ENCODE results near the gene CD151. TPM values are rescaled to one million over a fixed set of nuclear protein-coding genes. Genes with fewer than 3 reads are reported as not detected.

CD151 gene
- total and polyA plus RNA-seq, 10 donors: 38.0 to 142 (median 81.4) TPM

- 74 to 96% (median 82%) methylated on average over 7 to 12 of the region's 12 CpGs for WGBS, 5 donors
- TF ChIP-seq CTCF (IDR thresholded peaks at IDR 0.05 in 8 of 11, conservative IDR thresholded peaks at IDR 0.05 in 3 of 11) (no peak), POLR2A (IDR thresholded peaks at IDR 0.05) (no peak), POLR2AphosphoS5 (IDR thresholded peaks at IDR 0.05) (peak; percentile 31 to 66 (median 39))
- peaks cover 0 to 40% (median 19%) of the 10 kb centered on the region in 7 donors for H3K27me3 ChIP-seq (replicated peaks in 1 of 7)
- intact Hi-C loops (cut with DNase I; ENCODE audit: low total_unique reads): no loop called here
- peaks cover 0 to 49% (median 34%) of the 10 kb centered on the region in 6 donors for H3K36me3 ChIP-seq
- no peak overlapping the region for H3K4me3 ChIP-seq
- DNase-seq: no peak
- no peaks in the 10 kb centered on the region for H3K9me3 ChIP-seq
- peak overlapping the region in 3 of 8 donors; percentile 63 to 87 (median 86) for H3K27ac ChIP-seq
- peaks cover 49 to 99% (median 78%) of the 10 kb centered on the region in 6 donors for H3K4me1 ChIP-seq
Measured at GRCh38 chr11:825366-826226, 7.2 kb upstream of the CD151 start.

- peak overlapping the region in 2 of 8 donors; percentile 55 to 74 for H3K4me3 ChIP-seq
- H3K27ac ChIP-seq: peak overlapping the region in 5 of 8 donors; percentile 63 to 88 (median 86)
- WGBS, 5 donors: 63 to 88% (median 69%) methylated on average over 6 to 9 of the region's 9 CpGs
- intact Hi-C loops (cut with DNase I; ENCODE audit: low total_unique reads): no loop called here
- H3K4me1 ChIP-seq: peaks cover 49 to 99% (median 78%) of the 10 kb centered on the region in 6 donors
- DNase-seq: no peak
- H3K36me3 ChIP-seq: peaks cover 0 to 47% (median 34%) of the 10 kb centered on the region in 6 donors
- peaks cover 0 to 46% (median 22%) of the 10 kb centered on the region in 7 donors for H3K27me3 ChIP-seq (replicated peaks in 1 of 7)
- H3K9me3 ChIP-seq: no peaks in the 10 kb centered on the region
- no peak for TF ChIP-seq CTCF (IDR thresholded peaks at IDR 0.05 in 8 of 11, conservative IDR thresholded peaks at IDR 0.05 in 3 of 11)
- TF ChIP-seq POLR2AphosphoS5 (IDR thresholded peaks at IDR 0.05): peak in 1 of 3 donors; percentile 4
- no peak for TF ChIP-seq POLR2A (IDR thresholded peaks at IDR 0.05)
Measured at GRCh38 chr11:826227-826621, 6.5 kb upstream of the CD151 start.

GRCh38 chr11:826836-827145, 6.0 kb upstream of the CD151 start:
- intact Hi-C loops (cut with DNase I; ENCODE audit: low total_unique reads): no loop called here
- 0 to 2% (median 1%) methylated on average over 10 to 22 of the region's 22 CpGs for whole genome bisulfite sequencing, 5 donors
- Histone ChIP-seq H3K36me3 (peaks cover 0 to 42% (median 34%) of the 10 kb centered on the region in 6 donors), H3K4me3 (peak overlapping the region; percentile 29 to 74 (median 50)), H3K9me3 (no peaks in the 10 kb centered on the region), H3K27ac (peak overlapping the region in 7 of 8 donors; percentile 63 to 88 (median 80)), H3K27me3 (replicated peaks in 1 of 7) (peaks cover 0 to 52% (median 22%) of the 10 kb centered on the region in 7 donors), H3K4me1 (peaks cover 46 to 99% (median 78%) of the 10 kb centered on the region in 6 donors)
- TF ChIP-seq POLR2AphosphoS5 (IDR thresholded peaks at IDR 0.05) (peak in 1 of 3 donors; percentile 21), POLR2A (IDR thresholded peaks at IDR 0.05) (no peak), CTCF (IDR thresholded peaks at IDR 0.05 in 8 of 11, conservative IDR thresholded peaks at IDR 0.05 in 3 of 11) (no peak)
- no peak for DNase-seq

All from spleen (tissue), 11 donors.